Fibroblast of peridontal ligament (primary cell): ENCODE data around the gene GALNT2.

Experiments
- DNase-seq: peaks from one replicate; pipeline ENCODE4 v3.0.0-alpha.2; 2010; ENCODE audit errors: extremely low read depth

GALNT2 gene

GRCh38 chr1:230256896-230257295 is 189.9 kb downstream of the GALNT2 start:
- no peak for DNase-seq

- no peak for DNase-seq
These were observed 192.6 kb downstream of the GALNT2 start for GRCh38 chr1:230259621-230260020.

- DNase-seq: no peak
These were observed 193.8 kb downstream of the GALNT2 start for GRCh38 chr1:230260831-230261230.

GRCh38 chr1:230261928-230262650 is 195.1 kb downstream of the GALNT2 start:
- DNase-seq: no peak

- no peak for DNase-seq
These were observed 196.0 kb downstream of the GALNT2 start for GRCh38 chr1:230262867-230263567.

GRCh38 chr1:230263568-230264195 is 196.6 kb downstream of the GALNT2 start:
- DNase-seq: no peak

- no peak for DNase-seq
These were observed 197.3 kb downstream of the GALNT2 start for GRCh38 chr1:230264342-230264741.

- DNase-seq: no peak
These were observed 198.4 kb downstream of the GALNT2 start for GRCh38 chr1:230265200-230266115.

- no peak for DNase-seq
These were observed 199.4 kb downstream of the GALNT2 start for GRCh38 chr1:230266456-230266855.

- no peak for DNase-seq
These were observed 200.5 kb downstream of the GALNT2 start for GRCh38 chr1:230267338-230268065.

- peak; percentile 78 for DNase-seq
These were observed 201.5 kb downstream of the GALNT2 start for GRCh38 chr1:230268371-230269170.

GRCh38 chr1:230270185-230270558 is 203.1 kb downstream of the GALNT2 start:
- DNase-seq: no peak

GRCh38 chr1:230270559-230271281 is 203.7 kb downstream of the GALNT2 start:
- no peak for DNase-seq

- no peak for DNase-seq
These were observed 204.4 kb downstream of the GALNT2 start for GRCh38 chr1:230271300-230272035.

GRCh38 chr1:230272557-230272956 is 205.5 kb downstream of the GALNT2 start:
- no peak for DNase-seq

- DNase-seq: no peak
These were observed 206.2 kb downstream of the GALNT2 start for GRCh38 chr1:230273141-230273710.

GRCh38 chr1:230274254-230274653 is 207.2 kb downstream of the GALNT2 start:
- no peak for DNase-seq

GRCh38 chr1:230276401-230276800 is 209.4 kb downstream of the GALNT2 start:
- DNase-seq: no peak
